GM12874 (cell line): ENCODE data around the gene ATP5F1E.

Experiments used
- TF ChIP-seq, protein P1 (sequence below): IDR thresholded peaks from 2 replicates; pipeline ENCODE4 v1.5.1; 2011; ENCODE audit warnings: low read depth, mild to moderate bottlenecking, control low read depth, low read length, moderate library complexity; ENCODE audit not compliant: insufficient read depth

ATP5F1E gene

DNA sequence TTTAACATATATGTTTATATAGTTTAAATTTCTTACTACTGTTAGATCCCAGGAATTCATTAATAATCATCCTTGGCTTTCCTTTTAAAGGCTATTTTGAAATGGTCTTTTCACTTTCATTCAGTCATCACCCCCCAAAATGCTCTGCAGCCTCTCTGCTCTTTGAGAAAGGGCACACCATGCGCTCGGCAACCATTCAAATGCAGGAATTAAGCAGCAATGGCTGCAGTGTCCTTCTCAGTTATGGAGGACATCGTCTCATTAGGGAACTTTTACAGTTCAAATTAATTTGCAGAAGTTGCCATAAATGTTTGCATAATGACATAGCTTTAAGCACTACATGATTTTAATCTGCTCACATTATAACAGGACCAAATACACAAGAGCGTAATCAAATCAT, 6.6 kb downstream of the ATP5F1E start:
- TF ChIP-seq, protein P1, sequence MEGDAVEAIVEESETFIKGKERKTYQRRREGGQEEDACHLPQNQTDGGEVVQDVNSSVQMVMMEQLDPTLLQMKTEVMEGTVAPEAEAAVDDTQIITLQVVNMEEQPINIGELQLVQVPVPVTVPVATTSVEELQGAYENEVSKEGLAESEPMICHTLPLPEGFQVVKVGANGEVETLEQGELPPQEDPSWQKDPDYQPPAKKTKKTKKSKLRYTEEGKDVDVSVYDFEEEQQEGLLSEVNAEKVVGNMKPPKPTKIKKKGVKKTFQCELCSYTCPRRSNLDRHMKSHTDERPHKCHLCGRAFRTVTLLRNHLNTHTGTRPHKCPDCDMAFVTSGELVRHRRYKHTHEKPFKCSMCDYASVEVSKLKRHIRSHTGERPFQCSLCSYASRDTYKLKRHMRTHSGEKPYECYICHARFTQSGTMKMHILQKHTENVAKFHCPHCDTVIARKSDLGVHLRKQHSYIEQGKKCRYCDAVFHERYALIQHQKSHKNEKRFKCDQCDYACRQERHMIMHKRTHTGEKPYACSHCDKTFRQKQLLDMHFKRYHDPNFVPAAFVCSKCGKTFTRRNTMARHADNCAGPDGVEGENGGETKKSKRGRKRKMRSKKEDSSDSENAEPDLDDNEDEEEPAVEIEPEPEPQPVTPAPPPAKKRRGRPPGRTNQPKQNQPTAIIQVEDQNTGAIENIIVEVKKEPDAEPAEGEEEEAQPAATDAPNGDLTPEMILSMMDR: no peak

DNA sequence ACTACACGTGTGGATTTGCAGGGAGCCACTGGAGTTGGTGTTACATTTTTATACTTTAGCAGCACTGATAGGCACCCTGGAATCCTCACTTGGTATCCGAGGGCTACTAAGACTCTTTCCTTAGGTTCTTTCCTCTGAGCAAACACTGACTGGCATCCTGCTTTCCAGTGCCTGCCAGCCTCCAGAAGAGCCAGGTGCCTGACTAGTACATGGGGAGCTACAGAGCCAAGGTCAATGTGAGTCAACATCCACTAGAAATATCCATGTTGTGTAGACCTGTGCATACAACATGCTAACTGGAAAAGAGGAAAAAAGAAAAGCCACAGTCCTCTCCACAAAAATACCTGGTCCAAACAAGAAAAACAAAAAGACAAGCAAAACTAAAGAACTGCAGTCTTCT, 7.0 kb downstream of the ATP5F1E start:
- TF ChIP-seq, protein P1: no peak

DNA sequence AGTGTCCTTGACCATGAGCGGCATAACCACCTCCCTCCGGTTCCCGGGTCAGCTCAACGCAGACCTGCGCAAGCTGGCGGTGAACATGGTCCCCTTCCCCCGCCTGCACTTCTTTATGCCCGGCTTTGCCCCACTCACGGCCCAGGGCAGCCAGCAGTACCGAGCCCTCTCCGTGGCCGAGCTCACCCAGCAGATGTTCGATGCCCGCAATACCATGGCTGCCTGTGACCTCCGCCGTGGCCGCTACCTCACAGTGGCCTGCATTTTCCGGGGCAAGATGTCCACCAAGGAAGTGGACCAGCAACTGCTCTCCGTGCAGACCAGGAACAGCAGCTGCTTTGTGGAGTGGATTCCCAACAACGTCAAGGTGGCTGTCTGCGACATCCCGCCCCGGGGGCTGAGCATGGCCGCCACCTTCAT, 8.0 kb downstream of the ATP5F1E start:
- TF ChIP-seq, protein P1: no peak

DNA sequence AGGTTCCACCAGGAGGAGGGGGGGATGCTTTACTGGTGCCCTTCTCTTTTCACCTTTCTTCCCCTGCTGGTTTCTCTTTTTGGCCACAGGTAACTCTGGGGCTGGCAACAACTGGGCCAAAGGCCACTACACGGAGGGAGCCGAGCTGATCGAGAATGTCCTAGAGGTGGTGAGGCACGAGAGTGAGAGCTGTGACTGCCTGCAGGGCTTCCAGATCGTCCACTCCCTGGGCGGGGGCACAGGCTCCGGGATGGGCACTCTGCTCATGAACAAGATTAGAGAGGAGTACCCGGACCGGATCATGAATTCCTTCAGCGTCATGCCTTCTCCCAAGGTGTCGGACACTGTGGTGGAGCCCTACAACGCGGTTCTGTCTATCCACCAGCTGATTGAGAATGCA, 8.5 kb downstream of the ATP5F1E start:
- TF ChIP-seq, protein P1: no peak

DNA sequence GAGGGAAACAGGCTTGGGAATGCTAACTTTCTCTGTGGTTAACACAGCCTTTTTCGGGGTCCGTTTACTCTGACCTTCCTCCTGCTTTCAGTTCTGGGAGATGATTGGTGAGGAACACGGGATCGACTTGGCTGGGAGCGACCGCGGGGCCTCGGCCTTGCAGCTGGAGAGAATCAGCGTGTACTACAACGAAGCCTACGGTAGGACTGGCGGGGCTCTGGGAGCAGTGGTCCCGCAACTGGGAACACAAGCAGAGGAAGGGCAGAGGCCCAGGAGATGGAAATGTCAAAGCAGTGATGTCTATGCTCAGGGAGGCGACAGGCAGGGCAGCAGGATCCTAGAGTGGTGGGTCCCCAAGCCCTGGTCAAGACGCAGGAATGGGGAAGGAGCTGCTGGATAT, 9.4 kb downstream of the ATP5F1E start:
- TF ChIP-seq, protein P1: no peak

DNA sequence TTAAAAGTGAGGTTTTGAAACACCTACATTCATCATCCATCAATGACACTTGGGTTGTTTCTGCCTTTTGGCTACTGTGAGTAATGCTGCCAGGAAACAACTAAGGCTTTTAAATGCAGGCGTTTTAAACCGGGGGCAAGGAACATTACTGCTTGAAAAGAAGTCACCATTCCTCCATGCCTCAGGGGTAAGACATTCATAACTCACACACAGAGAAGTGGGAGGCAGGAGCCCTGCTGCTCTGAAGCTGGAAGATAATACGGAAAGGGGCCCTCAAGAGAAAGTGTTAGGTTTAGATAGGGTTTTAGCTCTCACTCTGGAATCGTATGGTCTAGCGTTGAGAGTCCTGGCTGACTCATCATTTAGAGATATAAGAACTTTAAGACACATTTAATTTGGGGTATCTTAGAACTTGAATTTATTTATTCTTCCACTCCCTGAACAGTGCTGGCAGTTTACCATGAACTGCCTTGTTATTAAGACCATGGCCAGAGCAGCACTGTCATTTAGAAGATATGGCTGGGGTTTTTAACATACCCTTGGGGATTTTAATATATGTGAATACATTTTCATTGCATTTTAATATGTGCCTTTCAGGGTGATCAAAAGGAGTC, 11.1 kb downstream of the ATP5F1E start:
- TF ChIP-seq, protein P1: no peak

DNA sequence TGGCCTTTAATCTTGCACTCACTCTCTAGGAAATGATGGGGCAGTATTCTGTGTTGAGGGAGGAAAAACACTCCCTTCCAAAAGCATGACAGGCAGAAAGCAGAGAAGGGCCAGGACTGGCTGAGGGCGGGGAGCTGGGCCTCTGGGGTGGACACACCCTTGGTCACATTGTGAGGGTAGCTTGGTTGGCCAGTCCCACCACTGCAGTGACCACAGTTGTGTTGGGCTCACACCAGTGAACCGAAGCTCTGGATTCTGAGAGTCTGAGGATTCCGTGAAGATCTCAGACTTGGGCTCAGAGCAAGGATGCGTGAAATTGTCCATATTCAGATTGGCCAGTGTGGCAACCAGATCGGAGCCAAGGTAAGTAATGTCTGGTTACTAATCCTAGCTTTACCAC, 12.9 kb downstream of the ATP5F1E start, which contains the start of gene TUBB1:
Gene TUBB1, plus strand, starts transcription at position 213 of the 400 bp plus-strand sequence. Its CDS starts 94 bp downstream, at position 307.
- TF ChIP-seq, protein P1: no peak
